Thoracic aorta (tissue), 2 donors: ENCODE data around the gene GPRIN2. TPM values are rescaled to one million over a fixed set of nuclear protein-coding genes. Genes with fewer than 3 reads are reported as not detected.
A peak's percentile ranks its signal among the peaks of the same experiment; 100 is the strongest.

Experiments used
- ATAC-seq: fragments of 150-250 bp; one replicate; pipeline ENCODE4 v1.8.0; 2017; ENCODE audit warnings: low read depth; ENCODE audit not compliant: insufficient number of reproducible peaks, low FRiP score
- DNase-seq: peaks from one replicate; pipeline ENCODE4 v3.0.0-alpha.2; 2020; ENCODE audit warnings: low spot score
- H3K27ac ChIP-seq, 2 donors: fragments of 200-600 bp; sonication (generic); 1 replicate in 1 of 2; 2 replicates in 1 of 2; pipeline ENCODE4 v1.5.1; 2016; ENCODE audit warnings: mild to moderate bottlenecking in 2 of 2, moderate library complexity in 2 of 2
- H3K27me3 ChIP-seq: fragments of 200-600 bp; sonication (generic); replicated peaks from 2 replicates; pipeline ENCODE4 v1.6.0; 2016; ENCODE audit warnings: mild to moderate bottlenecking; ENCODE audit not compliant: insufficient read depth
- H3K36me3 ChIP-seq: fragments of 200-600 bp; sonication (generic); one replicate; pipeline ENCODE4 v1.5.1; 2016
- H3K4me1 ChIP-seq, 2 donors: fragments of 200-600 bp; sonication (generic); 1 replicate in 1 of 2; 2 replicates in 1 of 2; pipeline versions ENCODE4 v1.5.1 to v1.6.0; 2016; ENCODE audit warnings: low read depth in 2 of 2, mild to moderate bottlenecking in 1 of 2; ENCODE audit not compliant: control insufficient read depth in 1 of 2
- H3K4me3 ChIP-seq: fragments of 200-600 bp; sonication (generic); 2 replicates; pipeline ENCODE4 v1.5.1; 2016; ENCODE audit warnings: mild to moderate bottlenecking
- H3K9me3 ChIP-seq: fragments of 200-600 bp; sonication (generic); 2 replicates; pipeline ENCODE4 v1.5.1; 2016
- CTCF ChIP-seq: fragments of 200-600 bp; sonication (generic); IDR thresholded peaks from one replicate; pipeline ENCODE4 v1.5.1; 2019; ENCODE audit warnings: antibody characterized with exemption
- total RNA-seq, 2 donors: library from RNA; depleted of rRNA; stranded (reverse); fragments of >200 nt; gene quantifications; one replicate each; pipeline versions ENCODE4 v1.1.0 to v1.2.3, GENCODE V29; 2016

The GPRIN2 gene
- total RNA-seq, 2 donors from 2014 or later = 0.27 to 4.8 TPM

DNA sequence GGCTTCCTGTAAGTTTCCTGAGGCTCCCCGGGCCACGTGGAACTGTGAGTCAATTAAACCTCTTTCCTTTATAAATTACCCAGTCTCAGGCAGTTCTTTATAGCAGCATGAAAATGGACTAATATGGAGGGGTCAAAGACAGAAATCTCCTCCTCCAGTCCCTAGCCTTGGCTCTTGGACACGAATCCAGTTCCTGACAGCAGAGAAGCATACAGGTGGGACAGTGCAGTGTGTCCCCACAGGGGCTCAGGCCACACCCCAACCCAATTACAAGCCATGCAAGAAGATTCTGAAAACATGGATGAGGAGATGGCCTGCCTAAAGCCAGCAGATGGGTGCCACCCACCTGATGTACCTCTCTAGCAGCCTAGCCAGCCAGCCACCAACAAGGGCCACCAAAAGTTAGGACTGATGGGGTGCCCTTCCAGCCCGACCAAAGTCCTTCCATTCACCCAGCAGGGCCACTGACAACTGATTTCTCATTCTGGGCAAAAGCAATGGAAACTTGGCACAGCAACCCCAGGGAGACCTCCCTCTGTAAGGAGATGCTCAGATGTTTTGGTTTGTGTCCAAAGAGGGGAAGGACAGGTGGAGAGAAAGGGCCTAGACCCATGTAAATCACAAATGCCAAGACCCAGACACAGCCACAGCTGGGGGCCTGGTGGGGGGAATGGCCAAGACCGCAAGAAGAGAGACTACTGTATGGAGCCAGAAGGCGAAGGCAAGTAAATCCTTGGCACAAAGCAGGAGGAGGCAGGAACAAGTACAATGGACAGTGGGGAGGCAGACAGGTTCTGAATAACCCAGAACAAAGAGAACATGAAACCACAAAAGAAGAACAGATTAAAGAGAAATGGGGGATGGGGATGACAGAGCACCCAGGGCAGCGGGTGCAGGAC is 13.6 kb downstream of the GPRIN2 start:
- H3K4me1 ChIP-seq = peaks cover 19 to 36% of the 10 kb centered on the region in 2 donors
- H3K27me3 ChIP-seq = no peaks in the 10 kb centered on the region
- H3K9me3 ChIP-seq = no peaks in the 10 kb centered on the region
- DNase-seq (peak; percentile 1), ATAC-seq (no peak)
- no peak overlapping the region for H3K4me3 ChIP-seq
- H3K36me3 ChIP-seq = no peaks in the 10 kb centered on the region
- TF ChIP-seq CTCF = no peak
- H3K27ac ChIP-seq = no peak overlapping the region

DNA sequence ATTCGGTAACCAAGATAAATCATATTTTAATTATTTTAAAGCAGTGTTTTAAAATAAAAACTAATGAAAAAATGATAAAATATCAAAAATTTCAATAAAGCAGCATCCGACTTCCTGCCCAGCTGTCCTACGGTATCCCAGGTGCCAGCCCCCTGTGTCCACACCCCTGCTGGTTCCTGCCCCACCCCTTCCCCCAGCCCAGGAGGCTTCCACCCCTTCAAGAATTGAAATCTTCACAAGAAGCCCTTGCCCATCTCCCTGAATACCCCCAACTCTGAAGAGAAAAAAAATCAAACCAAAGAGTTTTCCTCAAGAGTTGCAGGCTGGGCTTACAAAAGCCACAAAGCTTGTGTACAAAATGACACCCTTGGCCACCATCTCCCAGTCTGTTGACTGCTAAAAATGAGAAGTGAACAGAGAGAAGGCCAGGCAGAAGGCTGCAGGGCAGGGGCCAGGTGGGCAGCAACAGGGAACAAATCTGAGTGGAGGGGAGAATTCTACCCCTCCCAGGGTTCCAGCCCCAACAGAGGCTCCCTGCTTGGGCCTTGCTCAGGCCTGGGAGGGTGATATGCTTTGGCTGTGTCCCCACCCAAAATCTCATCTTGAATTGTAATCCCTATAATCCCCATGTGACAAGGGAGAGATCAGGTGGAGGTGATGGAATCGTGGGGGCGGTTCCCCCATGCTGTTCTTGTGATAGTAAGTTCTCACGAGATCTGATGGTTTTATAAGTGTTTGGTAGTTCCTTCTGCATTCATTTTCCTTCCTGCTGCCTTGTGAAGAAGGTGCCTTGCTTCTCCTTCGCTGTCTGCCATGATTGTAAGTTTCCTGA is 14.5 kb downstream of the GPRIN2 start:
- no peak for ATAC-seq
- Histone ChIP-seq H3K27ac (no peak overlapping the region), H3K36me3 (no peaks in the 10 kb centered on the region), H3K4me1 (peaks cover 19 to 36% of the 10 kb centered on the region in 2 donors), H3K9me3 (no peaks in the 10 kb centered on the region), H3K27me3 (no peaks in the 10 kb centered on the region), H3K4me3 (no peak overlapping the region)
- no peak for DNase-seq
- no peak for TF ChIP-seq CTCF

DNA sequence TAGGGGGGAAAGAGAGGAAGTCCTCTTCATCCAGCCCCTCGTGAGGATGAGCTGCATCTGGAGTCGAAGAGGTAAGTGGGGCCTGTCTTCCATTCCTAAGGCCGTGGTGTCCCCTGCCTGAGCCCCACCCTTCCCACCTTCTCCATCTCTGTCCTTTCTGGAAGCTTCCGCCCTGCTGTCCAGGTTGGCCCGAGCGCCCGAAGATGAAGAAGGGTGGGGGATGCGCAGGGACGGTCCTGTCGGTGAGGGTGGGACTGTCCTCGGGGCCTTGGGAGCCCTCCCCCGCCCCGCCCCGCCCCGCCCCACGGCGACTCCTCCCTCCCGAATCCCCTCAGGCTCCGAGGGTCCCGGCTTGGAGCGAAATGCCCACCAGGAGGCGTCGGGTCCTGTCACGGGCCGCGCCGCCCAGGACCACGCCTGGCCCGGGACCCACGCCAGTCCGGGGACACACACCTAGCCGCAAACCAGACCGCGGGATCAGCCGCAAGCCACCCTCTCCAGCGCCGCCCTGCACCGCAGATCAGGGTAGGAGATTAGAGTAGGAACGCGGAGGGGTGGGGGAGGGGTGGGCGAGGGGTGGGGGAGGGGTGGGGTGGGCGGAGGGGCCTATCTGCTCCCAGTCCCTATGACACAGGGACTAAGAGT is 15.3 kb downstream of the GPRIN2 start:
- DNase-seq (no peak), ATAC-seq (no peak)
- Histone ChIP-seq H3K9me3 (no peaks in the 10 kb centered on the region), H3K36me3 (no peaks in the 10 kb centered on the region), H3K27me3 (no peaks in the 10 kb centered on the region), H3K27ac (no peak overlapping the region), H3K4me3 (peak overlapping the region; percentile 59), H3K4me1 (peaks cover 19 to 36% of the 10 kb centered on the region in 2 donors)
- peak; percentile 31 for TF ChIP-seq CTCF

- no peak for TF ChIP-seq CTCF
- Histone ChIP-seq H3K9me3 (no peaks in the 10 kb centered on the region), H3K36me3 (no peaks in the 10 kb centered on the region), H3K4me3 (peak overlapping the region; percentile 59), H3K27ac (peak overlapping the region; percentile 72 to 73), H3K4me1 (peaks cover 19 to 36% of the 10 kb centered on the region in 2 donors), H3K27me3 (no peaks in the 10 kb centered on the region)
- ATAC-seq (no peak), DNase-seq (no peak)
Observed at GRCh38 chr10:46540412-46541016, 15.9 kb downstream of the GPRIN2 start.
